H1 (cell line): ENCODE measurements around the gene PCDHB6. TPM values are rescaled to one million over a fixed set of nuclear protein-coding genes. Genes with fewer than 3 reads are reported as not detected.
"Not testable (repeated sequence)": the region's sequence is repeated elsewhere in the genome, so short reads cannot be mapped to it uniquely, and the experiment has no call there.

Experiments
- CTCF ChIA-PET: fragments of 300-600 bp; sonication (Branson Sonifier 250); formaldehyde crosslinking; loops from one replicate; lab custom pipeline; 2021; ENCODE audit not compliant: partially characterized antibody; lab: Charles Lee
- POLR2A ChIA-PET: fragments of 300-600 bp; sonication (Branson Sonifier 250); formaldehyde crosslinking; loops from one replicate; lab custom pipeline; 2021; ENCODE audit warnings: inconsistent platforms; ENCODE audit not compliant: partially characterized antibody; lab: Charles Lee
- DNase-seq, 2 experiments: peaks; one replicate each; pipeline versions ENCODE4 v3.0.0 to v3.0.0-alpha.2; 2010 to 2022; ENCODE audit warnings: low spot score in 2 of 2, low read depth in 1 of 2, mixed read lengths in 1 of 2
- FAIRE-seq: peaks from 2 replicates; lab custom pipeline; 2011; peaks lifted over from hg19 to GRCh38; lab: Jason Lieb, UNC
- H2AFZ ChIP-seq: 2 replicates; pipeline ENCODE4 v1.8.1; 2012; ENCODE audit warnings: low read length, inconsistent platforms
- H2AK5ac ChIP-seq: 2 replicates; pipeline ENCODE4 v1.6.1; 2013; ENCODE audit warnings: low read depth, low read length
- H2BK120ac ChIP-seq: replicated peaks from 2 replicates; pipeline ENCODE3; 2013; ENCODE audit warnings: low read depth, low read length, inconsistent platforms
- H2BK12ac ChIP-seq: 2 replicates; pipeline ENCODE4 v1.6.1; 2013; ENCODE audit warnings: low read depth, low read length
- H2BK15ac ChIP-seq: 2 replicates; pipeline ENCODE4 v1.6.1; 2013; ENCODE audit warnings: low read length
- H2BK20ac ChIP-seq: 2 replicates; pipeline ENCODE4 v1.6.1; 2013; ENCODE audit warnings: low read length
- H2BK5ac ChIP-seq: 2 replicates; pipeline ENCODE4 v1.6.1; 2013; ENCODE audit warnings: low read depth, low read length
- H3K14ac ChIP-seq: 2 replicates; pipeline ENCODE4 v1.6.1; 2013; ENCODE audit warnings: inconsistent platforms; ENCODE audit not compliant: insufficient read length
- H3K18ac ChIP-seq: 2 replicates; pipeline ENCODE4 v1.6.1; 2013; ENCODE audit warnings: low read length; ENCODE audit errors: extremely low read depth
- H3K23ac ChIP-seq: 2 replicates; pipeline ENCODE4 v1.6.1; 2013; ENCODE audit warnings: inconsistent platforms; ENCODE audit not compliant: insufficient read length
- H3K23me2 ChIP-seq: 2 replicates; pipeline ENCODE4 v1.6.1; 2013; ENCODE audit warnings: low read depth, low read length
- H3K27ac ChIP-seq: 2 replicates; pipeline ENCODE4 v1.6.1; 2011; ENCODE audit warnings: low read depth, low read length, inconsistent platforms
- H3K27me3 ChIP-seq, 4 experiments: replicated peaks in 1 of 4; 1 replicate in 1 of 4; 2 replicates in 3 of 4; pipeline versions ENCODE4 v1.6.1 to v1.8.1; 2011 to 2013; ENCODE audit warnings: low read length in 3 of 4, mild to moderate bottlenecking in 3 of 4, inconsistent platforms in 2 of 4, mixed read lengths in 2 of 4, moderate library complexity in 1 of 4; ENCODE audit not compliant: control insufficient read depth in 3 of 4, insufficient read depth in 3 of 4; ENCODE audit errors: extremely low read depth in 1 of 4
- H3K36me3 ChIP-seq, 4 experiments: 2 replicates each; pipeline versions ENCODE4 v1.6.1 to v1.8.1; 2011 to 2013; ENCODE audit warnings: mild to moderate bottlenecking in 4 of 4, low read length in 3 of 4, moderate library complexity in 2 of 4, control low read depth in 1 of 4, inconsistent platforms in 1 of 4; ENCODE audit not compliant: insufficient read depth in 4 of 4, control insufficient read depth in 2 of 4
- H3K4ac ChIP-seq: replicated peaks from 2 replicates; pipeline ENCODE3; 2013; ENCODE audit warnings: low read length, low read depth, mixed read lengths, inconsistent platforms; ENCODE audit not compliant: insufficient read length
- H3K4me1 ChIP-seq, 4 experiments: replicated peaks in 1 of 4; 1 replicate in 1 of 4; 2 replicates in 3 of 4; pipeline versions ENCODE4 v1.6.1 to v1.8.1; 2011 to 2013; ENCODE audit warnings: low read length in 3 of 4, inconsistent platforms in 2 of 4, mixed read lengths in 1 of 4; ENCODE audit not compliant: insufficient read depth in 4 of 4, control insufficient read depth in 3 of 4
- H3K4me2 ChIP-seq, 2 experiments: 2 replicates each; pipeline versions ENCODE4 v1.6.1 to v1.8.1; 2011 to 2013; ENCODE audit warnings: low read depth in 2 of 2, low read length in 2 of 2, control low read depth in 1 of 2, inconsistent platforms in 1 of 2, mild to moderate bottlenecking in 1 of 2; ENCODE audit not compliant: insufficient read depth in 1 of 2
- H3K4me3 ChIP-seq, 4 experiments: fragments of 200-600, 300-600 bp in 1 of 4; sonication (generic), shearing (Covaris generic), sonication (Bioruptor Twin) in 1 of 4; 2 replicates each; pipeline versions ENCODE4 v1.5.1 to v1.8.1; 2011 to 2016; ENCODE audit warnings: low read length in 4 of 4, low read depth in 3 of 4, control low read depth in 2 of 4, inconsistent platforms in 2 of 4, mild to moderate bottlenecking in 2 of 4, mixed read lengths in 1 of 4, moderate library complexity in 1 of 4; ENCODE audit not compliant: insufficient read depth in 2 of 4; ENCODE audit errors: extremely low read depth in 1 of 4
- H3K56ac ChIP-seq: replicated peaks from 2 replicates; pipeline ENCODE3; 2013; ENCODE audit warnings: low read depth, mild to moderate bottlenecking, mixed read lengths, low read length, inconsistent platforms; ENCODE audit not compliant: insufficient read length
- H3K79me1 ChIP-seq: 2 replicates; pipeline ENCODE4 v1.6.1; 2013; ENCODE audit warnings: low read depth, low read length, control low read depth
- H3K79me2 ChIP-seq, 2 experiments: 2 replicates each; pipeline versions ENCODE4 v1.6.1 to v1.8.1; 2012 to 2013; ENCODE audit warnings: low read length in 2 of 2, mild to moderate bottlenecking in 2 of 2, inconsistent platforms in 1 of 2; ENCODE audit not compliant: insufficient read depth in 2 of 2, control insufficient read depth in 1 of 2
- H3K9ac ChIP-seq, 4 experiments: replicated peaks in 1 of 4; 1 replicate in 1 of 4; 2 replicates in 3 of 4; pipeline versions ENCODE4 v1.6.1 to v1.8.1; 2011 to 2013; ENCODE audit warnings: low read depth in 3 of 4, low read length in 3 of 4, control low read depth in 2 of 4, mild to moderate bottlenecking in 2 of 4, moderate library complexity in 2 of 4, inconsistent platforms in 1 of 4; ENCODE audit errors: extremely low read depth in 1 of 4
- H3K9me3 ChIP-seq, 2 experiments: 2 replicates each; pipeline versions ENCODE4 v1.6.1 to v1.8.1; 2012 to 2013; ENCODE audit warnings: mild to moderate bottlenecking in 2 of 2, moderate library complexity in 2 of 2, control low read depth in 1 of 2, inconsistent platforms in 1 of 2, low read depth in 1 of 2, low read length in 1 of 2, mixed read lengths in 1 of 2; ENCODE audit not compliant: insufficient read depth in 2 of 2
- H4K20me1 ChIP-seq, 2 experiments: replicated peaks in 1 of 2; 2 replicates each; pipeline versions ENCODE3 to v1.8.1; 2011 to 2013; ENCODE audit warnings: inconsistent platforms in 2 of 2, low read length in 2 of 2, mild to moderate bottlenecking in 1 of 2; ENCODE audit not compliant: insufficient read depth in 2 of 2, control insufficient read depth in 1 of 2
- H4K5ac ChIP-seq: 2 replicates; pipeline ENCODE4 v1.6.1; 2013; ENCODE audit warnings: low read length, low read depth, mixed read lengths, inconsistent platforms; ENCODE audit not compliant: insufficient read length
- H4K8ac ChIP-seq: 2 replicates; pipeline ENCODE4 v1.8.0; 2013; ENCODE audit warnings: mild to moderate bottlenecking, moderate library complexity, low read length, inconsistent platforms; ENCODE audit not compliant: insufficient read depth; ENCODE audit errors: extremely low read depth
- H4K91ac ChIP-seq: replicated peaks from 2 replicates; pipeline ENCODE3; 2013; ENCODE audit warnings: low read length, mixed read lengths, inconsistent platforms; ENCODE audit not compliant: insufficient read length
- WGBS, 2 experiments: shearing (Covaris generic) in 1 of 2; methylation state at CpG; one replicate each; pipeline versions ENCODE4 v1.1.6 to v1.1.7; 2013 to 2015; ENCODE audit warnings: low lambda C conversion rate in 2 of 2, mixed read lengths in 2 of 2, inconsistent platforms in 1 of 2, low coverage in 1 of 2, missing lambda C conversion rate in 1 of 2; ENCODE audit not compliant: insufficient replicate concordance in 2 of 2, insufficient coverage in 1 of 2, insufficient read length in 1 of 2; ENCODE audit errors: extremely low coverage in 1 of 2, missing lambda C conversion rate in 1 of 2; 5-methylcytosine and 5-hydroxymethylcytosine counted together
- polyA plus RNA-seq, 7 experiments: library from polyadenylated mRNA; depleted of rRNA in 3 of 7; stranded (reverse) in 5 of 7; unstranded in 2 of 7; fragments of >200 nt in 5 of 7; fragments of 200-250 nt in 2 of 7; gene quantifications; 1 replicate in 5 of 7; 2 replicates in 1 of 7; 4 replicates in 1 of 7; pipeline versions ENCODE4 v1.2.1 to v1.2.3, GENCODE V29; 2011 to 2013; ENCODE audit warnings: missing spikeins in 2 of 7, mixed read lengths in 2 of 7
- total RNA-seq: library from RNA; stranded (reverse); fragmentation: NEBNext Ultra II Directional; extraction: Animal tissue kit (Norgen Biotek cat#: 25700); gene quantifications from 2 replicates; pipeline ENCODE4 v1.2.1, GENCODE V29; 2021

PCDHB6 gene
- total and polyA plus RNA-seq, 2 of the 8 experiments (the other 6 are each of a cell fraction or from before 2014, with no cell fraction given) = 0.28 to 0.29 TPM

DNA sequence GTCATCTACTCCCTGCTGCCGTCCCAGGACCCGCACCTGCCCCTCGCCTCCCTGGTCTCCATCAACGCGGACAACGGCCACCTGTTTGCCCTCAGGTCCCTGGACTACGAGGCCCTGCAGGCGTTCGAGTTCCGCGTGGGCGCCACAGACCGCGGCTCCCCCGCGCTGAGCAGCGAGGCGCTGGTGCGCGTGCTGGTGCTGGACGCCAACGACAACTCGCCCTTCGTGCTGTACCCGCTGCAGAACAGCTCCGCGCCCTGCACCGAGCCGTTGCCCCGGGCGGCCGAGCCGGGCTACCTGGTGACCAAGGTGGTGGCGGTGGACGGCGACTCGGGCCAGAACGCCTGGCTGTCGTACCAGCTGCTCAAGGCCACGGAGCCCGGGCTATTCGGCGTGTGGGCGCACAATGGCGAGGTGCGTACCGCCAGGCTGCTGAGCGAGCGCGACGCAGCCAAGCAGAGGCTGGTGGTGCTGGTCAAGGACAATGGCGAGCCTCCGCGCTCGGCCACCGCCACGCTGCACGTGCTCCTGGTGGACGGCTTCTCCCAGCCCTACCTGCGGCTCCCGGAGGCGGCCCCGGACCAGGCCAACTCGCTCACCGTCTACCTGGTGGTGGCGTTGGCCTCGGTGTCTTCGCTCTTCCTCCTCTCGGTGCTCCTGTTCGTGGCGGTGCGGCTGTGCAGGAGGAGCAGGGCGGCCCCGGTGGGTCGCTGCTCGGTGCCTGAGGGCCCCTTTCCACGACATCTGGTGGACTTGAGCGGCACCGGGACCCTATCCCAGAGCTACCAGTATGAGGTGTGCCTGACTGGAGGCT, 24.6 kb downstream of the PCDHB6 start:
- H3K18ac ChIP-seq, H4K91ac ChIP-seq, H3K79me2 ChIP-seq, H3K4me1 ChIP-seq, DNase-seq, H2BK12ac ChIP-seq, H3K56ac ChIP-seq, H3K27me3 ChIP-seq, H4K20me1 ChIP-seq, H3K4ac ChIP-seq, POLR2A ChIA-PET, H2BK120ac ChIP-seq, H2BK15ac ChIP-seq, H2AFZ ChIP-seq, H3K4me2 ChIP-seq, FAIRE-seq, H3K4me3 ChIP-seq, H3K23me2 ChIP-seq, H4K8ac ChIP-seq, H3K23ac ChIP-seq, H2AK5ac ChIP-seq, H3K79me1 ChIP-seq, H3K36me3 ChIP-seq, H3K27ac ChIP-seq, H3K9ac ChIP-seq, H2BK5ac ChIP-seq, H3K14ac ChIP-seq, H4K5ac ChIP-seq, H2BK20ac ChIP-seq: not testable (repeated sequence)
- WGBS, 2 experiments = 96% methylated on average over 51 of the region's 79 CpGs; no CpG with 5 or more reads in 1 of the 2 experiments
- H3K9me3 ChIP-seq = peaks cover 0 to 15% of the 10 kb centered on the region in 2 experiments; a peak in 1 of 4 replicates
- CTCF ChIA-PET = interaction anchor here (1.4 kb wide), 1 partner anchor 52 kb away, joined by 3 read pairs; no protein-coding TSS in a partner anchor
